Dedifferentiated amniotic fluid mesenchymal stem cell (primary cell): ENCODE measurements around the gene PRKAG2.

Source experiments
- DNase-seq: peaks from one replicate; pipeline ENCODE4 v3.0.0-alpha.2; 2016; ENCODE audit errors: extremely low spot score

The PRKAG2 gene

GRCh38 chr7:151744656-151745638, 132.0 kb downstream of the PRKAG2 start:
- DNase-seq: no peak

DNA sequence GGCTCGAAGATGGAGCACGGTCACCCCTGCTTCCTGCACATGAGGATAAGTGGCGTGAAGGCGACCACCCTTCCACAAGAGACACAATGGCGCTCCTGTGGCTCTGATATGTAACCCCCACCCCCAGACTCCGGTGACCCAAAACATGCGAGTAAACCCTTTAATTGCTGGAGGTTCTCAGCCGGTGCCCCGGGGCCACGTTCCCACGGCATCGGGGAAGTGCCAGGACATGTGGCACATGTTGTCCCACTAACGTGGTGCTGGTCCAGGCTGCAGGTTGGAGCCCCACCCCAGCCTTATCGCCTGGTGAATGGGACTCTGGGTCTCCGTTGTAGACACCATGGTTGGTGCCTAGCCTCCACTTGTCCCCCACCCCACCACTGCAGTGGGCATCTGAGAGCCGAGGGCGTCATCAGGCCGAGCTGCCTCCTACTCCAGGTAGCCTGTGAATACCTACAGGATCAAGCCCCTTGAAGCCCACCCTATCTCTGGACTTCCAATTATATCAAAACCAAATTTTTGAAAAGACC, 132.8 kb downstream of the PRKAG2 start:
- no peak for DNase-seq

GRCh38 chr7:151743481-151743983, 133.4 kb downstream of the PRKAG2 start:
- no peak for DNase-seq

- no peak for DNase-seq
Observed at GRCh38 chr7:151742713-151743480, 134.0 kb downstream of the PRKAG2 start.

DNA sequence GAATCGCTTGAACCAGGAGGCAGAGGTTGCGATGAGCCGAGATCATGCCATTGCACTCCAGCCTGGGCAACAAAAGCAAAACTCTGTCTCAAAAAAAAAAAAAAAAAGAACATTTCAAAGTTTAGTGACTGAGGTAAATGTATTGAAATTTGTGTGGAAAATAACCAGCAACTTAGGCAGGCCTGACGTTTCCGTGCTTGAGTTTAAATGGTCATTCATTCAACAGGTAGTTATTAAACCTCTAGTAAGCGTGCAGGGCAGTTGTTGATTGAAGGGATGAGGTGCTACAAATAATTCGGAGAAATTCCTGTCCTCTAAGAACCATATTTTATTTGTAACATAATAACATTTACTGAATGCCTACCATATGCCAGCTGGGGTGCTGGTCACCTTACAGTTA, 135.3 kb downstream of the PRKAG2 start:
- no peak for DNase-seq

GRCh38 chr7:151740081-151740851, 136.6 kb downstream of the PRKAG2 start:
- no peak for DNase-seq

DNA sequence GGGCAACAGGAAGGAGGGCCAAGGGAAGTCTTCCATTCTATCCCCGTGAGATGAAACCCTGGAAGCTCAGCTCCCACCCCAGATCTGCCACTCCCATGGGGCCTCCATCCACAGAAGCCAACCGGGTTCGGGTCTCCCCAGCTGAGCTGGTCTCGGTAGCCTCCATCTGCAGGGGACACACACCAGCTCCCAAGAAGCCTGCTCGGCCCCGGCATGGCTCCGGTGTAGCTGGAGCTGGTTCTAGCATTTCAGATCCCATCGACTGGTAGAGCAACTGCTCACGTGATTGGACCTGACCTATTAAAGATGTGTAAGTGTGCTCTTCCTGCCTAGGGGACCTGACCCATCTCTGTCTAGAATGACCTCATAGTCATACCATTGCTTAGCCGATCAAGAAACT, 138.0 kb downstream of the PRKAG2 start:
- no peak for DNase-seq

GRCh38 chr7:151736403-151736909, 140.5 kb downstream of the PRKAG2 start:
- DNase-seq: peak; percentile 96

DNA sequence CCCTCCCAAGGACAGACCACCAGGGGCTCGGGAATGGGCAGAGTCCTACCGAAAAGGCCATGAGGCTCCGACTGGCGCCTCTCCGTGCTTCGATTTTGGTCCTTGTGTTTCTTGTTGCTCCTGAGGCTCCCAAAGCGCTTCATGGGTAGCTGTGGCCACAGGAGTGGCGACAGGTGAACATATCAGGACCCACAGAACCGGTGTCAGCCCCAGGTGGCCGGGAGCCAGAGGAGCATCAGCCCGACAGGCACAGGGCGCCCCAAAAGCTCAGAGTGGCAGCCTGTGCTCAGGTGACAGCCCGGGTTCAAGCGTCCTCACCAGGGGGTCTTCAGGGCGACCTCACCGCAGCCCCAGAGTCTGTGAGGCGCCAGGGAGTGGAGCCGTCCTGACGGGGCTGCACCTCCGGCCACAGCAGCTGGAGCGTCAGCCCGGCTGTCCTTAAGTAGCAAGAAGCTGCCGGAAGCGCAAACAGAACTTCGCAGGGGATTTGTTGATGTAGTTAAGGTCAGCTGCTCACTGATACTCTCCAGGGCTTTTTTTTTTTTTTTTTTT, 141.0 kb downstream of the PRKAG2 start:
- no peak for DNase-seq

DNA sequence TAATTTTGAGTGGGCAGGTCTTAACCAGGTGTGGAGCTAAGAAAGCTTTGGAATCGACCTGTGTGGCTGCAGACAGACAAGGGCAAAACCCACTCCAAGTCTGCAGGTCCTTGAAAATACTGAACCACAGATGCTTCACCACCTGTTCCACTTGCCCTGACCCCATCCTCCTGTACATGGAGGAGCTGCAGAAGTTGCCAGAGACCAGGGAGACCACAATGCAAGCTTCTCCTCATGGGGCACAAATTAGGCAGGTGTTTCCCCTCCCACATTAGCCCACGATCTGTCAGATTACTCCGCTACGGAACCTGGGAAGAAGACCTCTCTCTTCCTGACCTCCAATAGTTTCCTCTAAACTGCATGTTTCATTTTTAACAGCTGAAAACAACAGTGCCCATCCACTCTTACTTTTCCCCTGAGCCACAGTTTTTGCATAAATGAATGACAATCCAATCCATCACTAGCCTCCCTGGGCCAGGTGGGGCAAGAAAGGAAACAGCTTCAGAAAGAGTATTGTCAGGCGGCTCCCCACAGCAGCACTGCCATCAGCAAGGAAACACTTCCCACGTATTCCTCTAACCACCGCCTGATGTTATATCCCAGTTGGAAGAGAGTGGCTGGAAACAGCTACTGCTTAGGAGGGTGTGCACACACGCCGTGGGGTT, 141.6 kb downstream of the PRKAG2 start:
- no peak for DNase-seq

- DNase-seq: no peak
Observed at GRCh38 chr7:151732834-151733592, 143.9 kb downstream of the PRKAG2 start.

GRCh38 chr7:151732292-151732691, 144.6 kb downstream of the PRKAG2 start:
- no peak for DNase-seq

- DNase-seq: no peak
Observed at GRCh38 chr7:151731022-151731441, 145.9 kb downstream of the PRKAG2 start.

GRCh38 chr7:151730591-151730990, 146.3 kb downstream of the PRKAG2 start:
- no peak for DNase-seq

DNA sequence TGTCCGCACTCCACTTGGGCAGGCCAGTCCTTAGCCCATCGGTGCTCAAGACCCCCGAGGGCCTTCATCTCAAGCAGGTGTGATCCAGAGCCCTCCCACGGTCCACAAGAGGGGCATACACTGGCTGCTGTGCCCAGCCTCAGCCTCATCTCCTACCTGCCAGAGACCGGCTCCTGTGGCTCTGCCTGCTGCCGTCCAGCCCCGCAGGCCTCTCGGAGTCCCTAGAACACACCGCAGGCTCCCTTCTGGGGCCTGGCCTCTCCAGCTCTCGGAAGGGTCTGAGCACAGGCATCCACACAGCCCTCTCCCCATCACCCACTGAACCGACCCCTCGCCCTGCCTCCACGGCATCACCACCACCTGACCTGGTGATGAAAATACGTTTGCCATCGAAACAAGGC, 147.4 kb downstream of the PRKAG2 start:
- no peak for DNase-seq

DNA sequence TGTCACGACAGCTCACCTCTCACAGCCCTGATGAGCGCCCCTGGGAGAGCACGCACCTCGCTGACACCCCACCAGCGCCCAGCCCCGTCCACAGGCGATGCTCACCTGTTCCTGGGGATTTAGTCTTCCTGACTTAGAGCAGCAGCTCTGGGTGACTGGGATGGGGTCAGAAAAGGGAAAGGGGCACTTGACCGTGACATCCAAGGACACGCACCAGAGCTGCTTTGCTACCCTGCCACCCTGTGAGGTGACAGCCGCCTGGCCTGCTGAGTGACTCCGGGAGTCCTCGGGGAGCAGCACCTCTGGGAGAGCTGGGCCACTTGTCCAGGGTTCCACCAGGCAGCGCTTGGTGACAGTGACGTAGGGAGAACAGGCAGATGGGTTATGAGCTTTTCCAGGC, 148.2 kb downstream of the PRKAG2 start:
- DNase-seq: no peak

- no peak for DNase-seq
Observed at GRCh38 chr7:151728286-151728660, 148.6 kb downstream of the PRKAG2 start.

DNA sequence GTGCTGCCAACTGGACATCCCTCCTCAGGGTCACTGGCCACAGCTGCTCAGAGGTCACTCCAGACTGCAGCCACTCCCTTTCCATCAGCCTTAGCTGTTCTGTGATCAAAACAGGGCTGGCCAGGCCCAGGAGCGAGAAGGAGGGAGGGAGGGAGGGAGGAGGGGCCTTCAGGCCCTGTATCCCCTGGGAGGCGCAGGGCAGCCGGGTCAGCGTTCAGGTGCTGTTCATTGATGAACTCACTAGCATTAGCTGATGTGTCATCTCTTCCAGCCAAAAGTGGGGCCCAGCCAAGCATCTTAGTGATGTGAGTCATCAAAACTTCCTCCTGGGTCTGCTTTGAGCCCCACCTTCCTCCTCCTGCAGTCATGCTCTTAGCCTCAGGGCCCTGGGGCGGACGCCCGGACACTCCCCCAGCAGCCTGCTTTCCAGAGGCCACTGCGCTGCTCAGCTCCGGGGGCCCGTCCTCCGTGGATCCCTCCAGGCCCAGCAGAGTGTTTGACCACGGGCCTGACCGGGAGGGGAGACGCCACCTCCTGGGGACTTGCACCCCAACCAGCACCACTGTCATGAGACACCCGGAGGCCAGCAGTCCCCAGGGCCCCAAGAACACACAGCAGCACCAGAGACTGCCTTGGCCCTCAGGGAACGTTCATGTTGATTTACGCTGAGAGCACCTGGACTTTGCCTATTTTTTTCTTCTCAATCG, 149.2 kb downstream of the PRKAG2 start:
- DNase-seq: peak; percentile 96
